Parathyroid adenoma (tissue), 2 donors: ENCODE results near the gene PCSK6.

Source experiments
- H2AFZ ChIP-seq: fragments of 300-600 bp; sonication (generic); one replicate; pipeline ENCODE4 v1.7.0; 2017; ENCODE audit warnings: antibody characterized with exemption, mild to moderate bottlenecking
- H3K27ac ChIP-seq: fragments of 300-600 bp; sonication (generic); one replicate; pipeline ENCODE4 v1.7.0; 2017
- H3K27me3 ChIP-seq: fragments of 300-600 bp; sonication (generic); one replicate; pipeline ENCODE4 v1.7.0; 2017; ENCODE audit warnings: low read length; ENCODE audit not compliant: control insufficient read depth, insufficient read depth
- H3K36me3 ChIP-seq: fragments of 300-600 bp; sonication (generic); one replicate; pipeline ENCODE4 v1.7.0; 2017; ENCODE audit warnings: low read length; ENCODE audit not compliant: control insufficient read depth, insufficient read depth
- H3K4me1 ChIP-seq: fragments of 300-600 bp; sonication (generic); one replicate; pipeline ENCODE4 v1.7.0; 2017; ENCODE audit warnings: control low read depth
- H3K4me2 ChIP-seq: fragments of 300-600 bp; sonication (generic); one replicate; pipeline ENCODE4 v1.7.0; 2017; ENCODE audit warnings: low read length
- H3K4me3 ChIP-seq: fragments of 300-600 bp; sonication (generic); one replicate; pipeline ENCODE4 v1.7.0; 2017; ENCODE audit warnings: low read depth, low read length
- H3K79me2 ChIP-seq: fragments of 300-600 bp; sonication (generic); one replicate; pipeline ENCODE4 v1.7.0; 2017; ENCODE audit warnings: control low read depth
- H3K9ac ChIP-seq: fragments of 300-600 bp; sonication (generic); one replicate; pipeline ENCODE4 v1.7.0; 2017; ENCODE audit warnings: mild to moderate bottlenecking
- H3K9me3 ChIP-seq: fragments of 300-600 bp; sonication (generic); one replicate; pipeline ENCODE4 v1.7.0; 2017; ENCODE audit warnings: low read length; ENCODE audit not compliant: control insufficient read depth
- TF ChIP-seq, protein P1 (sequence below): fragments of 300-600 bp; sonication (generic); IDR thresholded peaks from one replicate; pipeline ENCODE4 v1.7.0; 2017; ENCODE audit warnings: antibody characterized with exemption, mild to moderate bottlenecking
- donor health status: primary hyperparathyroidism.

Gene PCSK6

DNA sequence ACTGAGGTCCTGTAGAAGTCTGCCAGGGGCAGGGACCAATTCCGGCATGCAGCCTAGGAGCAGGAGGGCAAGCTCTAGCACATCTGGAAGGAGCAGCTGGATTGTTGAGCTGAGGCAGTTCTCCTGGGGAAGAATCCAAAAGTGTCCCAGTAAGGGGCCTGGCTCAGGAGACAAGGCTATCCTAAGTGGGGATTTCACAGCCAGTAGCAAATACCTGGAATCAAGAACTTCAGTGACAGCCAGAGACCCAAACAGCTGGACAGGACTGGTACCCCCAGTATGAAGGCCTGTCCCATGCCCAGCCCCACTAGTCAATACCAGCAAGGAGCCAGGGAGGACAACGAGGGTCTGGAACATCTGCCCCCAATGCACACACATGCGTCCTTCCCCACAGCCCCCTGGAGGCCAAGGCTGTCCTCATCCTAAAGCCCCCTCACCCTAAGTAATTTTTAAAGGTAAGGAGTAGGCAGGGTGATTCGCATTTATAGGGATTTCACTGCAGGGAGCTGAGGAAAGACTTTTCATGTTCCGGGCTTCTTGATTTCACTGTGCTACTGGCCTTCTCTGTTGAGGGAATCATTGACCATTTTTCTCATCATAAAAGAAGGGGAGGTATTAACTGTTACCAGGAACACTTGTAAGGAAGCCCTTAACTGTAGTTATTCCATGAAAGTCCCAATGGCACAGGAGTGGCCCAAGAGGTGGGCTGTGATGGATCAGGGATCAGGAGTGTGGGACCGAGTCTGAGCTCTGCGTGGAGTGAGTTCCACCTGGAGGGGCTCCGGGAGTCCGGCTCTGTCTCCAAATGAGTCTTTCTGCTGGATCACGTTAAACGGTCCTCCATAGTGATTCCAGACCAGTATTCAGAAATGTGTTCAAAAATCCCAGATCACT lies 235.1 kb downstream of the PCSK6 start:
- H3K27me3 ChIP-seq: no peaks in the 10 kb centered on the region
- no peaks in the 10 kb centered on the region for H3K36me3 ChIP-seq
- TF ChIP-seq, protein P1, sequence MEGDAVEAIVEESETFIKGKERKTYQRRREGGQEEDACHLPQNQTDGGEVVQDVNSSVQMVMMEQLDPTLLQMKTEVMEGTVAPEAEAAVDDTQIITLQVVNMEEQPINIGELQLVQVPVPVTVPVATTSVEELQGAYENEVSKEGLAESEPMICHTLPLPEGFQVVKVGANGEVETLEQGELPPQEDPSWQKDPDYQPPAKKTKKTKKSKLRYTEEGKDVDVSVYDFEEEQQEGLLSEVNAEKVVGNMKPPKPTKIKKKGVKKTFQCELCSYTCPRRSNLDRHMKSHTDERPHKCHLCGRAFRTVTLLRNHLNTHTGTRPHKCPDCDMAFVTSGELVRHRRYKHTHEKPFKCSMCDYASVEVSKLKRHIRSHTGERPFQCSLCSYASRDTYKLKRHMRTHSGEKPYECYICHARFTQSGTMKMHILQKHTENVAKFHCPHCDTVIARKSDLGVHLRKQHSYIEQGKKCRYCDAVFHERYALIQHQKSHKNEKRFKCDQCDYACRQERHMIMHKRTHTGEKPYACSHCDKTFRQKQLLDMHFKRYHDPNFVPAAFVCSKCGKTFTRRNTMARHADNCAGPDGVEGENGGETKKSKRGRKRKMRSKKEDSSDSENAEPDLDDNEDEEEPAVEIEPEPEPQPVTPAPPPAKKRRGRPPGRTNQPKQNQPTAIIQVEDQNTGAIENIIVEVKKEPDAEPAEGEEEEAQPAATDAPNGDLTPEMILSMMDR: no peak
- no peak overlapping the region for H3K4me3 ChIP-seq
- H3K9ac ChIP-seq: no peak overlapping the region
- H3K9me3 ChIP-seq: no peaks in the 10 kb centered on the region
- H2AFZ ChIP-seq: no peak overlapping the region
- no peak overlapping the region for H3K4me2 ChIP-seq
- H3K79me2 ChIP-seq: peaks cover 10% of the 10 kb centered on the region
- H3K4me1 ChIP-seq: peaks cover 4% of the 10 kb centered on the region
- H3K27ac ChIP-seq: no peak overlapping the region
